SK-N-SH (cell line): ENCODE results near the gene PKNOX2. TPM values are rescaled to one million over a fixed set of nuclear protein-coding genes. Genes with fewer than 3 reads are reported as not detected.

Experiments used
- CTCF ChIA-PET: fragments of 300-600, 350-600 bp; formaldehyde crosslinking; extraction: SDS; loops from one replicate; lab custom pipeline; 2021; lab: Yijun Ruan, JAX
- POLR2A ChIA-PET: fragments of 350-600 bp; sonication (Branson Sonifier 250); formaldehyde crosslinking; extraction: SDS; loops from one replicate; lab custom pipeline; 2020; ENCODE audit warnings: antibody characterized with exemption, inconsistent platforms; lab: Yijun Ruan, JAX
- DNase-seq: peaks from one replicate; pipeline ENCODE4 v3.0.0; 2012
- H2AFZ ChIP-seq: fragments of 200-600 bp; sonication (generic); 2 replicates; pipeline ENCODE4 v1.8.1; 2016; ENCODE audit warnings: antibody characterized with exemption, mild to moderate bottlenecking, low read depth
- H3F3A ChIP-seq: fragments of 200-600 bp; sonication (generic); replicated peaks from 2 replicates; pipeline ENCODE3; 2016; ENCODE audit warnings: antibody characterized with exemption, mild to moderate bottlenecking; ENCODE audit not compliant: insufficient read depth
- H3K27ac ChIP-seq, 2 experiments: fragments of 200-500 bp in 1 of 2; fragments of 200-600 bp in 1 of 2; sonication (Bioruptor generic) in 1 of 2; sonication (generic), shearing (Covaris generic) in 1 of 2; 2 replicates each; pipeline versions ENCODE4 v1.5.1 to v1.6.1; 2014 to 2016; ENCODE audit warnings: low read depth in 2 of 2, inconsistent platforms in 1 of 2, low read length in 1 of 2, mild to moderate bottlenecking in 1 of 2, mixed read lengths in 1 of 2
- H3K27me3 ChIP-seq: fragments of 200-600 bp; sonication (generic), shearing (Covaris generic); 2 replicates; pipeline ENCODE4 v1.6.1; 2016; ENCODE audit warnings: mixed run types; ENCODE audit not compliant: insufficient read depth
- H3K36me3 ChIP-seq, 2 experiments: fragments of 200-500 bp in 1 of 2; fragments of 200-600 bp in 1 of 2; sonication (Bioruptor generic) in 1 of 2; sonication (generic) in 1 of 2; replicated peaks in 1 of 2; 2 replicates each; pipeline versions ENCODE3 to v1.5.1; 2014 to 2016; ENCODE audit warnings: low read length in 1 of 2, mild to moderate bottlenecking in 1 of 2; ENCODE audit not compliant: insufficient read depth in 2 of 2, control insufficient read depth in 1 of 2
- H3K4me1 ChIP-seq, 2 experiments: fragments of 200-500 bp in 1 of 2; fragments of 200-600 bp in 1 of 2; sonication (Bioruptor generic) in 1 of 2; sonication (generic), shearing (Covaris generic) in 1 of 2; 2 replicates each; pipeline versions ENCODE4 v1.5.1 to v1.6.1; 2014 to 2016; ENCODE audit warnings: low read depth in 1 of 2, low read length in 1 of 2, mixed run types in 1 of 2; ENCODE audit not compliant: insufficient read depth in 2 of 2, control insufficient read depth in 1 of 2
- H3K4me2 ChIP-seq: fragments of 200-600 bp; sonication (generic), shearing (Covaris generic); 2 replicates; pipeline ENCODE4 v1.6.1; 2017; ENCODE audit warnings: mixed run types
- H3K4me3 ChIP-seq, 2 experiments: fragments of 200-500 bp in 1 of 2; fragments of 200-600 bp in 1 of 2; sonication (Bioruptor generic) in 1 of 2; sonication (generic), shearing (Covaris generic) in 1 of 2; 2 replicates each; pipeline versions ENCODE4 v1.5.1 to v1.8.1; 2014 to 2016; ENCODE audit warnings: low read depth in 2 of 2, inconsistent platforms in 1 of 2, low read length in 1 of 2, mild to moderate bottlenecking in 1 of 2, mixed read lengths in 1 of 2, moderate library complexity in 1 of 2
- H3K79me2 ChIP-seq: fragments of 200-600 bp; sonication (generic); 2 replicates; pipeline ENCODE4 v1.8.1; 2017; ENCODE audit warnings: mild to moderate bottlenecking; ENCODE audit not compliant: insufficient read depth
- H3K9ac ChIP-seq: fragments of 200-600 bp; sonication (generic); 2 replicates; pipeline ENCODE4 v1.6.1; 2017; ENCODE audit warnings: mixed run types
- H3K9me2 ChIP-seq: fragments of 200-600 bp; sonication (generic); 2 replicates; pipeline ENCODE4 v1.6.1; 2017; ENCODE audit warnings: mixed run types
- H3K9me3 ChIP-seq: fragments of 200-600 bp; sonication (generic); 2 replicates; pipeline ENCODE4 v1.6.1; 2017; ENCODE audit warnings: mixed run types, mild to moderate bottlenecking, moderate library complexity
- H4K20me1 ChIP-seq: fragments of 200-600 bp; sonication (generic); 2 replicates; pipeline ENCODE4 v1.6.1; 2017; ENCODE audit warnings: mild to moderate bottlenecking, mixed run types; ENCODE audit not compliant: insufficient read depth
- ELF1 ChIP-seq: IDR thresholded peaks from 2 replicates; pipeline ENCODE4 v1.4.0; 2012
- EP300 ChIP-seq, 2 experiments: IDR thresholded peaks; 2 replicates each; pipeline versions ENCODE4 v1.4.0 to v1.6.1; 2012; ENCODE audit warnings: borderline replicate concordance in 1 of 2, low read depth in 1 of 2, low read length in 1 of 2
- EZH2phosphoT487 ChIP-seq: fragments of 200-600 bp; sonication (generic); IDR thresholded peaks from 2 replicates; pipeline ENCODE4 v1.6.1; 2017; ENCODE audit warnings: low read depth, mixed run types, mild to moderate bottlenecking, antibody characterized with exemption, moderate library complexity, borderline replicate concordance
- FOSL2 ChIP-seq: IDR thresholded peaks from 2 replicates; pipeline ENCODE4 v1.4.0; 2012; ENCODE audit warnings: low read depth, mild to moderate bottlenecking, moderate library complexity, borderline replicate concordance
- FOXJ3 ChIP-seq: sonication (generic); formaldehyde crosslinking; IDR thresholded peaks from 2 replicates; pipeline ENCODE4 v1.5.1; 2020; ENCODE audit warnings: mild to moderate bottlenecking, missing genetic modification reagents
- FOXM1 ChIP-seq: IDR thresholded peaks from 2 replicates; pipeline ENCODE4 v1.4.0; 2012; ENCODE audit warnings: low read depth, mild to moderate bottlenecking
- GABPA ChIP-seq: IDR thresholded peaks from 2 replicates; pipeline ENCODE4 v1.4.0; 2012; ENCODE audit warnings: low read depth, mild to moderate bottlenecking
- MAX ChIP-seq: IDR thresholded peaks from 2 replicates; pipeline ENCODE4 v1.4.0; 2012; ENCODE audit warnings: low read depth
- MEF2A ChIP-seq: IDR thresholded peaks from 2 replicates; pipeline ENCODE4 v1.4.0; 2012; ENCODE audit warnings: low read depth, borderline replicate concordance
- NFIC ChIP-seq: IDR thresholded peaks from 2 replicates; pipeline ENCODE4 v1.4.0; 2012; ENCODE audit warnings: borderline replicate concordance
- NRF1 ChIP-seq: IDR thresholded peaks from 2 replicates; pipeline ENCODE4 v1.6.1; 2012; ENCODE audit warnings: low read depth, mild to moderate bottlenecking, low read length
- POLR2AphosphoS5 ChIP-seq: IDR thresholded peaks from 2 replicates; pipeline ENCODE4 v1.6.1; 2012; ENCODE audit warnings: low read depth, low read length
- RAD21 ChIP-seq: IDR thresholded peaks from 2 replicates; pipeline ENCODE4 v1.6.1; 2012; ENCODE audit warnings: mild to moderate bottlenecking, low read length
- RCOR1 ChIP-seq: fragments of 150-350 bp; IDR thresholded peaks from 2 replicates; pipeline ENCODE4 v1.6.1; 2017; ENCODE audit warnings: antibody characterized with exemption, low read length
- RFX5 ChIP-seq: IDR thresholded peaks from 2 replicates; pipeline ENCODE4 v1.6.1; 2012; ENCODE audit warnings: mild to moderate bottlenecking, improper control_type of control experiment, low read length
- RXRA ChIP-seq: IDR thresholded peaks from 2 replicates; pipeline ENCODE4 v1.4.0; 2012; ENCODE audit warnings: low read depth, mild to moderate bottlenecking, borderline replicate concordance
- SMC3 ChIP-seq: IDR thresholded peaks from 2 replicates; pipeline ENCODE4 v1.6.1; 2012; ENCODE audit warnings: low read depth, low read length, improper control_type of control experiment
- TAF1 ChIP-seq: IDR thresholded peaks from 2 replicates; pipeline ENCODE4 v1.6.1; 2012; ENCODE audit warnings: low read depth, mild to moderate bottlenecking, low read length, moderate library complexity, borderline replicate concordance
- TCF12 ChIP-seq: IDR thresholded peaks from 2 replicates; pipeline ENCODE4 v1.4.0; 2012
- TEAD4 ChIP-seq: IDR thresholded peaks from 2 replicates; pipeline ENCODE4 v1.4.0; 2012; ENCODE audit warnings: mild to moderate bottlenecking, borderline replicate concordance; ENCODE audit not compliant: insufficient read depth
- USF1 ChIP-seq: IDR thresholded peaks from 2 replicates; pipeline ENCODE4 v1.4.0; 2012; ENCODE audit warnings: low read depth, borderline replicate concordance
- YY1 ChIP-seq: IDR thresholded peaks from 2 replicates; pipeline ENCODE4 v1.4.0; 2012; ENCODE audit warnings: low read depth, mild to moderate bottlenecking
- WGBS: methylation state at CpG from one replicate; pipeline ENCODE4 v1.1.6; 2017; ENCODE audit warnings: low lambda C conversion rate; 5-methylcytosine and 5-hydroxymethylcytosine counted together
- polyA plus RNA-seq, 3 experiments: library from polyadenylated mRNA; depleted of rRNA; stranded (reverse); fragments of >200 nt; gene quantifications; 2 replicates each; pipeline ENCODE4 v1.2.3, GENCODE V29; 2012
- TF ChIP-seq, protein P1 (sequence below): IDR thresholded peaks from 2 replicates; pipeline ENCODE4; 2012
- TF ChIP-seq, protein P2 (sequence below): IDR thresholded peaks from 2 replicates; pipeline ENCODE4 v1.6.1; 2012; ENCODE audit warnings: mild to moderate bottlenecking, low read depth, low read length, moderate library complexity

The PKNOX2 gene
- polyA plus RNA-seq, 1 of the 3 experiments (the other 2 are of a cell fraction), result 0.02 TPM

DNA sequence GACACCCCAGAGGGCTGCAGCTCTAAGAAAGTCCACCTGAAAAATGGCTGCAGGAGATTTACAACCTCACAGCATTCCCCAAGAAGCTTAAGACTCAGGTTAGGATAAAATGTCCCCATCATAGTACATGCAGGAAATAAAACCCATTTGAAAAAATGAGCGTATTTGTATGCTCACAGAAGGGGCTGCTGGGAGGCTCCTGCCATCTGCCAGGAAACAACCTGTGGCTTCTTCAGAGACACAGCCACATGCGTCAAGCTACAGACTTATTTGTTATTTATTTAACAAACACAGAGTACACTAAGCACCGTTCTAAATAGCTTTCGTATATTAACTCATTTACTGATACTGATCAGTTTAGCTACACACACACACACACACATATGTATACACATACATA is 258.1 kb downstream of the PKNOX2 start:
- Histone ChIP-seq H3K27ac (no peak overlapping the region), H3K4me2 (no peak overlapping the region), H3K36me3 (no peaks in the 10 kb centered on the region), H3K9ac (no peak overlapping the region), H4K20me1 (no peaks in the 10 kb centered on the region), H3K4me1 (no peaks in the 10 kb centered on the region), H2AFZ (no peak overlapping the region), H3K79me2 (no peaks in the 10 kb centered on the region), H3K9me2 (no peaks in the 10 kb centered on the region), H3K9me3 (no peaks in the 10 kb centered on the region), H3K4me3 (no peak overlapping the region), H3K27me3 (peaks cover 14% of the 10 kb centered on the region; the same call in 1 of the 2 replicates), H3F3A (no peaks in the 10 kb centered on the region)
- ChIA-PET POLR2A (no interaction called here), CTCF (interaction anchor here (0.6 to 3.2 kb wide), 11 partner anchors 8 to 344 kb away, joined by 3 to 14 read pairs (median 3); no protein-coding TSS in a partner anchor)
- WGBS, result 53% methylated on average over 4 of the region's 4 CpGs
- TF ChIP-seq TCF12 (no peak), NFIC (no peak), RFX5 (no peak), RCOR1 (no peak), RAD21 (no peak), EP300 (IDR thresholded peaks at IDR 0.05; ENCODE audit: borderline replicate concordance in 1 of 2, low read depth in 1 of 2, low read length in 1 of 2) (no peak), YY1 (no peak), ELF1 (no peak), TEAD4 (no peak), MAX (no peak), TAF1 (no peak), POLR2AphosphoS5 (no peak), GABPA (no peak), EZH2phosphoT487 (no peak)
- TF ChIP-seq, protein P1, sequence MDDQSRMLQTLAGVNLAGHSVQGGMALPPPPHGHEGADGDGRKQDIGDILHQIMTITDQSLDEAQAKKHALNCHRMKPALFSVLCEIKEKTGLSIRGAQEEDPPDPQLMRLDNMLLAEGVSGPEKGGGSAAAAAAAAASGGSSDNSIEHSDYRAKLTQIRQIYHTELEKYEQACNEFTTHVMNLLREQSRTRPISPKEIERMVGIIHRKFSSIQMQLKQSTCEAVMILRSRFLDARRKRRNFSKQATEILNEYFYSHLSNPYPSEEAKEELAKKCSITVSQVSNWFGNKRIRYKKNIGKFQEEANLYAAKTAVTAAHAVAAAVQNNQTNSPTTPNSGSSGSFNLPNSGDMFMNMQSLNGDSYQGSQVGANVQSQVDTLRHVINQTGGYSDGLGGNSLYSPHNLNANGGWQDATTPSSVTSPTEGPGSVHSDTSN, result no peak
- no peak for DNase-seq

DNA sequence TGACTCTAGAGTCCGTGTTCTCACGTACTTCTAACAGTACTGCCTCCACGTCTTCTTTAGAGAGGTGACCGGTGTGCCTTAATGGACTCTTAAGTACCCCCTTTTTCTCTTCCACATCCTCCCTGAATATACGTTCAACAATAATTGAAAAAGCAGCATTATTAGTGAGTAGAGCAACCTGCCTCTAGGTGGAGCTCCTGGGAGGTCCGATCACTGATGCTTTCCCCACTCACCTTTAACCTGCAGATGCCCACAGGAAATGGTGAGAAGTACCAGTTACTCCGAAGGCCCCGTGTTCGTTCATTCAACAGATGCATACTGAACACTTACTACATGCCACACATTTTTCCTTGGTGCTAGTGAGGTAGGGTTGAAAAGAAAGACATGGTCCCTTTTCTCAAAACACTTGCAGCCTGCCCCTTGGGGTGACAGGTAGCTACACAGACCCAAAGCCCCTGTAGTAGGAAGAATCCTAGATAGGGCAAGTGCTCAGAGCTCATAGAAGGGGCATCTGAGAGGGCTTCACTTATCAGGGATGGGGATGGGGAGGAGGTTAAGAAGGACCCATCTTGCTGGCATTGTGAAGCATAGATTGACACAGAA is 258.8 kb downstream of the PKNOX2 start:
- Histone ChIP-seq H3F3A (no peaks in the 10 kb centered on the region), H3K36me3 (no peaks in the 10 kb centered on the region), H2AFZ (no peak overlapping the region), H3K4me1 (no peaks in the 10 kb centered on the region), H3K9me2 (no peaks in the 10 kb centered on the region), H3K4me3 (no peak overlapping the region), H3K9me3 (no peaks in the 10 kb centered on the region), H3K9ac (no peak overlapping the region), H3K27ac (no peak overlapping the region), H3K27me3 (peaks cover 14% of the 10 kb centered on the region; the same call in 1 of the 2 replicates), H3K4me2 (no peak overlapping the region), H4K20me1 (no peaks in the 10 kb centered on the region), H3K79me2 (no peaks in the 10 kb centered on the region)
- WGBS, result 37% methylated on average over 9 of the region's 9 CpGs
- ChIA-PET CTCF (interaction anchor here (0.6 to 3.2 kb wide), 15 partner anchors 9 to 345 kb away, joined by 3 to 14 read pairs (median 3); partner anchors contain the start of gene EI24), POLR2A (no interaction called here)
- DNase-seq, result no peak
- TF ChIP-seq YY1 (no peak), MEF2A (no peak), FOSL2 (no peak), TEAD4 (no peak), FOXM1 (no peak), RXRA (no peak), SMC3 (peak; percentile 15; the same call in 1 of the 2 replicates), RAD21 (peak; percentile 25; the same call in 1 of the 2 replicates), FOXJ3 (CRISPR knock-in tag) (no peak), NFIC (no peak), TAF1 (no peak), TCF12 (no peak), EZH2phosphoT487 (no peak), USF1 (no peak), NRF1 (no peak), ELF1 (no peak)
- TF ChIP-seq, protein P2, sequence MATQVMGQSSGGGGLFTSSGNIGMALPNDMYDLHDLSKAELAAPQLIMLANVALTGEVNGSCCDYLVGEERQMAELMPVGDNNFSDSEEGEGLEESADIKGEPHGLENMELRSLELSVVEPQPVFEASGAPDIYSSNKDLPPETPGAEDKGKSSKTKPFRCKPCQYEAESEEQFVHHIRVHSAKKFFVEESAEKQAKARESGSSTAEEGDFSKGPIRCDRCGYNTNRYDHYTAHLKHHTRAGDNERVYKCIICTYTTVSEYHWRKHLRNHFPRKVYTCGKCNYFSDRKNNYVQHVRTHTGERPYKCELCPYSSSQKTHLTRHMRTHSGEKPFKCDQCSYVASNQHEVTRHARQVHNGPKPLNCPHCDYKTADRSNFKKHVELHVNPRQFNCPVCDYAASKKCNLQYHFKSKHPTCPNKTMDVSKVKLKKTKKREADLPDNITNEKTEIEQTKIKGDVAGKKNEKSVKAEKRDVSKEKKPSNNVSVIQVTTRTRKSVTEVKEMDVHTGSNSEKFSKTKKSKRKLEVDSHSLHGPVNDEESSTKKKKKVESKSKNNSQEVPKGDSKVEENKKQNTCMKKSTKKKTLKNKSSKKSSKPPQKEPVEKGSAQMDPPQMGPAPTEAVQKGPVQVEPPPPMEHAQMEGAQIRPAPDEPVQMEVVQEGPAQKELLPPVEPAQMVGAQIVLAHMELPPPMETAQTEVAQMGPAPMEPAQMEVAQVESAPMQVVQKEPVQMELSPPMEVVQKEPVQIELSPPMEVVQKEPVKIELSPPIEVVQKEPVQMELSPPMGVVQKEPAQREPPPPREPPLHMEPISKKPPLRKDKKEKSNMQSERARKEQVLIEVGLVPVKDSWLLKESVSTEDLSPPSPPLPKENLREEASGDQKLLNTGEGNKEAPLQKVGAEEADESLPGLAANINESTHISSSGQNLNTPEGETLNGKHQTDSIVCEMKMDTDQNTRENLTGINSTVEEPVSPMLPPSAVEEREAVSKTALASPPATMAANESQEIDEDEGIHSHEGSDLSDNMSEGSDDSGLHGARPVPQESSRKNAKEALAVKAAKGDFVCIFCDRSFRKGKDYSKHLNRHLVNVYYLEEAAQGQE, result no peak
